GM21526 (cell line): ENCODE results near the gene TOM1L1.

Experiments
- ATAC-seq: cut with Tn5 transposase; IDR thresholded peaks from one replicate; pipeline ENCODE4 v1.9.1; 2021; ENCODE audit warnings: moderate library complexity; ENCODE audit not compliant: unreplicated experiment, low FRiP score

Gene TOM1L1

DNA sequence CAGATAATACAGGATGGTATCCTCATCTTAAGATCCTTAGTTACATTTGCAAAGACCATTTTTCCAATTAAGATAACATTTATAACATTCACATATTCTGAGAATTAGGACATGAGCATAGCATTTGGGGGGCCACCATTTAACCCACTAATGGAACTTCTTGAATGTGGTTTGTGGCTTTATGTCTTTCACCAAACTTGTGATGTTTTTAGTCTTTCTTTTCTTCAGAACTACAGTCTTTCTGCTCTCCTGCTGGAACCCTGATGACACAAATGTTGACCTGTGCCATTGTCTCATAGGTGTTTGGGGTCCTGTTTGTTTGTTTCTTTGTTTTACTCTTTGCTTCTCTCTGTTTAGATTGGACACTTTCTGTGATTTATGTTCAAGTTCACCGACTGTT is 44.6 kb downstream of the TOM1L1 start:
- ATAC-seq, result no peak

DNA sequence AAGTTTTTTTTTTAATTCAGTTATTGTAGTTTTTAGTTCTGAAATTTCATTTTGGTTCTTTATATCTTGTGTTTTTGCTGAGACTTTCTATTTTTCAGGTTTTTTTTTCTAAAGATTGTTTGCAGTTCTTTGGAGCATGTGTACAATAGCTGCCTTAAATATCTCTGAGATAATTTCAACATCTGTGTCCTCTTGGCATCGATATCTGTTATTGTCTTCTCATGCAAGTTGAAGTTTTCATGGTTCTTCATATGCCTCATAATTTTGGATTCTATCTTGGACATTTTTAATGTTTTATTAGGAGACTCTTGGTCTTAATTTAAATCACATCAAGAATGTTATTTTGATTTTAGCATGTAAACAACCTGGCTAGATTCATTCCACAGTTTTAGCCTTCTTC is 45.0 kb downstream of the TOM1L1 start:
- no peak for ATAC-seq

DNA sequence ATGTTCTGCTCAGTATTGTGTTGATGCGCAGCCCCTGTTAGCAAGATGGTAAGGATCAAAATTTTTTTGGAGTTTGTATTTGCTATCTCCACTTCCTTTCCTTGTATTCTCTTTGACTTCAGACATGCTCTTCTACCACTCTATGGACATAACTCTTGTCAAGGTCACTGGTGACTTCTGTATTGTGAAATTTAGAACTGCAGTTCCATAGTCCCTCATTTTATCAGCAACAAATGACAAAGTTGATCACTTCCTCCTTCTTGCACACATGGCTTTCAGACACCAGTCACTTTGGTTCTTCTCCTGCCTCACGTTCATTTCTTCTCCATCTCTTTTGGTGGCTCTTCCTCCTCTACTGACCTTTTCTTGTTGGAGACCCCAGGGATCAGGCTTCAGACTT is 46.7 kb downstream of the TOM1L1 start:
- no peak for ATAC-seq

- ATAC-seq, result no peak
Observed at GRCh38 chr17:54948380-54948779, 47.7 kb downstream of the TOM1L1 start.

DNA sequence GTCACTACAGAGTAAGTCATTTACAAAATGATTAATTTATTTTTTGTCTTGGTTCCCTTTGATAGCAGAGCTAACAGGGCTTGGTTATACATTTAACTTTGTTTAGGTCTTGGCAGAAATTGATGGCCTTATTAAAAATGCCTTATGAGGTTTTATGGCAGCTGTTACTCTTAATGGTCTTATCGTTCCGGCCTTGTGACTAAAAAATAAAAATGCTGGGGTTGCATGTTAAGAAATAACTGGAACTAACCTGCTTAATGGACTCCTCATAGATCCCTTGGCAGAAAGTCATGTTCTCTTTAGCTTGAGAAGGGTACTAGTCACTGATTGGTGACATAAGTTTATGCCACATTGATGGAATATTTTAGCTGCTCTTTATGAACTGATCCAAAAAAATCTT is 49.5 kb downstream of the TOM1L1 start:
- ATAC-seq, result no peak

DNA sequence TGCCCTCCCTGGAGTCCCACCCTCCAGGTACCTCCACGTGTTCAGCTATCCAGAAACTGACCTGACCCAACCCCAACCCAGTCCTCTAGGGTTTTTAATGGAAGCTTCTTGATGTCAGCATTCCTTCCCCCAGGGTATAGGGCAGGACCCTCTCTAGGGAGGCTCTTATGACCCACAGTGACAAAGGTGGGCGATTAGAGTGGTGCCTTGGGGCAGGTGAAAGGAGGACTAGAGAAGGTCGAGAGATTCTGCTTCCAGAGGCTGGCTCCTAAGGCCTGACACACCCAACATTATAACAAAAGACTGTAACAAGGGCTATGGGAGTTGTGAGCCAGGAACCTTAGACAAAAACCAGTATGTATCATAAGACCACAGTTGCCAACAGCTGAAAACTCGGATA is 50.6 kb downstream of the TOM1L1 start:
- ATAC-seq, result no peak

DNA sequence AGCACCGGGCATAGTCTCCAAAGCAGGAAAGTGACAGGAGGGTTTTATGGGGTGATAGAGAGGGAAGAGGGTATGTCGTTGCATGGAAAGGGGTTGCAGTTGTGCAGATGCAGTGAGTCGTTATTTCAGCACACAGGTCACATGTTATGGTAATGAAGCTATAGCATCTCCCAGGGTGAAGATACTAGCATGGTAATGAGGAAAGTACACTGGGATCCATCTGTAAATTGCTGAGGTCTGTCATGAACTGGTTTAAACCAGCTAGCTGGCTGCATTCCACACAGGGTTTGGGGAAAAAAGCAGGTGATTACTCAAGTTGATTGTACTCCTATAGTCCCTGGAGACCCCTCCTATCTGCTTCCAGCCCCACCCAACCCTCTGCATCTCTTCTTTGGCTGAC is 56.1 kb downstream of the TOM1L1 start:
- ATAC-seq, result no peak

DNA sequence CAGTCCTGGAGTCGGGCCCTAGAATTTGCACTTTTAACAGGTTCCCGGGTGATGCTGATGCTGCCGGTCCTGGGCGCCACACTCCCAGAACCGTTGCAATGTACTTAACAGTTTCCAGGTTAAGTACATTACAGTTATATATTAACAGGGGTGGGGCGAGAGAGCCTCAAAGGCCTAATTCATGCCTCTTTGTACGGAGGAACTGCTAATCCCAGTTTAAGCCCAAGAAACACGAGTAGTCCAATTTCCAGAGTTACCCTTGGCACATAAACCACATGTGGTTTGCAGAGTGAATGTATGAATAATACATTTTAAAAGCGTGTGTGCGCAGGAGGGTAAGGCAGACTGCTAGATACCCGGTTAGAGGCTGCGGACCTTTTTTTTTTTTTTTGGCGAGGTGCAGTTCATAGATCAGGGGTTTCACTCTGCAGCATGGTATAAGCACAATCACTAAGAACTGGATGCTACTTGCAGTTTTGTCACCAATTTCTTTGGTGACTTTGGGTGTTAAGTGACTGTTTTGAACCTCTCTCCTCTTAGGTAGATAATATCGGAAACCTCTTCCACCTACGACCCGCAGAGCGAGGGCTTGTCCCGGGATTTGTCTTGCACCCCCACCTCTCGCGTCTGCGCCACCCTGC is 67.1 kb downstream of the TOM1L1 start:
- peak; percentile 58 for ATAC-seq

DNA sequence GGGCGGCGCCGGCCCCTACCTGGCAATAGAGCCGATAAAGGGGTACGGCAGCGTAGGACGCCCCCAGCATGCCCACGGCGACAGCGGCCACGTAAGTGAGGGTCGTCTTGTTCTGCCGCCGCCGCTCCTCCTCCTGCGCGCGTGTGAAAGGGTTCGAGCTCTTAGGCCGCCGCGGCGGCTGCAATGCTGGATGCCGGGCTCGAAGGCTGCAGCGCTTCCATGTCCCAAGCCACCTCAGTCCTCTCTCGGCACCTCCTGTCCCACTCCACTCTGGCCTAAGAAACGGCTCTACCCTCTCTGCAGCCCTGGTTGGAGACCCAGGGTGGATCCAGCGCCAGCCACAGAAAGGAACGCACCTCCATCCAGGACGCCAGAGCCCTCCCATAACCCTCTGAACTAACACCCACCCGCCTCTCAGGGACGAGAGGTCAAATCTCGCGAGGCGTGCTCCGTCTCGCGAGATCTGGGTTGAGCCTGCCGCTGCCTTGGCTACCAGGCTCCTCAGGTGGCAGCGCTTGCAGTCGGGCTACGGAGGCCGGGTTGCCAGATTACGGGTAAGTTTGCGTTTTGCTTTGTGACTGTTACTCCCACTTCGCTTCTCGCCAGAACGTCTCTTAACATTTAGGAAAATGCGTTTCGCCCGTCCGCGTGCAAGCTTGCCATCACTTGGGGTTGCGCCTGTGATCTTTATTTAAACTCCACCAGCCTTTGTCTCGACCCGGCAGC is 67.8 kb downstream of the TOM1L1 start, which contains the start of the genes COX11 and STXBP4:
COX11 (minus strand) TSS at position 393 of the 726 bp plus-strand sequence; CDS start at position 385, 8 bp downstream.
STXBP4 (plus strand) TSS at position 504 of the 726 bp plus-strand sequence. CDS start 17,455 bp downstream, outside the sequence.
- ATAC-seq, result peak; percentile 95

- ATAC-seq, result peak; percentile 31
Observed at GRCh38 chr17:54968988-54969332, 68.3 kb downstream of the TOM1L1 start.

GRCh38 chr17:54969658-54970572 is 69.3 kb downstream of the TOM1L1 start:
- ATAC-seq, result no peak

- no peak for ATAC-seq
Observed at GRCh38 chr17:54971147-54971546, 70.5 kb downstream of the TOM1L1 start.

GRCh38 chr17:54971901-54972300 is 71.2 kb downstream of the TOM1L1 start:
- no peak for ATAC-seq

GRCh38 chr17:54972406-54973138 is 71.9 kb downstream of the TOM1L1 start:
- no peak for ATAC-seq

- no peak for ATAC-seq
Observed at GRCh38 chr17:54974759-54975158, 74.1 kb downstream of the TOM1L1 start.

DNA sequence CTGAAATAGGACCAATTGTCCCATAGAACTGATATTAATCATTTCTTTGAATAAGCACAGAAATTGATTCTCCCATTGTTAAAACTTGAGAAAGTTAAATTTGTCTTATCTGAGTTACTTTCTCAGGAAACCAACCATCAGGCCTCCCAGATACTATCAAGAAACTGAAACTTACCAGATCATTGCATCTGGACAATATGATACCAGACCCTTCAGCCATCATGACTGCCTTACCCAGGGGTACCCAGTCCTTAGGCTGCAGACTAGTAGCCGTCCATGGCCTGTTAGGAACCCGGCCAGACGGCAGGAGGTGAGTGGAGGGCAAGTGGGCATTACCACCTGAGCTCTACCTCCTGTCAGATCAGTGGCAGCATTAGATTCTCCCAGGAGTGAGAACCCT is 75.7 kb downstream of the TOM1L1 start:
- no peak for ATAC-seq

DNA sequence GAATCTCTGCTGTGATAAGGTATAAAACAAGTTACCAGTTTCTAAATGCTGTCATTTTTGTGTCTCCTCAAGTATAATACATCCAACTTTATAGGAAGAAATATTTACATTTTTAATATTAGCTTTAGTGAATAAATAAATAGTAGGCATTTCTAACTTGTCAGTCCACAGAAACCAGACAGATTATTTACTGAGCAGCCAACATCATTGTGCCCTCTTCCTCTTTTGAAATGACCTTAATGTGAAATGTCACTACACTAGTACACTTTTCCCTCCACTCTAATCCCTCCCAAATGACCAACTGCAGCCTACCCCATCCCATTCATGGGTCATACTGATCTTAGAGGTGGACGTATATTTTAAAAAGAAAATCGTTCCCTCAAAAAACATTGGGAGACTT is 77.1 kb downstream of the TOM1L1 start:
- no peak for ATAC-seq

GRCh38 chr17:54979657-54980056 is 79.0 kb downstream of the TOM1L1 start:
- no peak for ATAC-seq

GRCh38 chr17:54980375-54980774 is 79.7 kb downstream of the TOM1L1 start:
- ATAC-seq, result no peak

DNA sequence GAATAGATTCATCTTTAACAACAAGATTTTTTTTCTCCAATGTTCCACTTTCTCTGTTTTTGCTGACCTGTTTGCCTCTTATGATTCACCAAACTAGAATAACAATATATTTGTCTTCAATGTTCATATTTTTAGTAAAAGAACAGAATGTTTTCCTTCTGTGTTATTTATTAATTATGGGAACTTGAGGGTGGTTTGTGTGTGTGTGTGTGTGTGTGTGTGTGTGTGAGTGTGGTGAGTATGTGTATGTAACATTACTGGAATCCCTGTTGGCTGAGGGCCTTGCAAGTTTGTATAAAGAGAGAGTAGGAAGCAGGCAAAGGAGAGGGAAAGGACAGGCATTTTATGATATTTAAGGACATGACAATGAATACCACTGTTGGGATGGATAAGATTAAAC is 81.7 kb downstream of the TOM1L1 start:
- no peak for ATAC-seq
